GM23248 (cell line): ENCODE data around the gene PTPRS. TPM values are rescaled to one million over a fixed set of nuclear protein-coding genes. Genes with fewer than 3 reads are reported as not detected.

Source experiments
- DNase-seq: peaks from one replicate; pipeline ENCODE4 v3.0.0-alpha.2; 2015
- H2AFZ ChIP-seq: fragments of 200-600 bp; sonication (generic); 2 replicates; pipeline ENCODE4 v1.6.1; 2016; ENCODE audit warnings: antibody characterized with exemption
- H3F3A ChIP-seq: fragments of 200-600 bp; sonication (generic); 2 replicates; pipeline ENCODE4 v1.6.1; 2016; ENCODE audit warnings: mild to moderate bottlenecking, antibody characterized with exemption, mixed run types; ENCODE audit not compliant: insufficient read depth
- H3K27ac ChIP-seq: fragments of 200-600 bp; sonication (generic); 2 replicates; pipeline ENCODE4 v1.5.1; 2016; ENCODE audit warnings: mild to moderate bottlenecking
- H3K27me3 ChIP-seq: fragments of 200-600 bp; sonication (generic); replicated peaks from 2 replicates; pipeline ENCODE4 v1.6.1; 2016; ENCODE audit warnings: mild to moderate bottlenecking; ENCODE audit not compliant: insufficient read depth
- H3K36me3 ChIP-seq: fragments of 200-600 bp; sonication (generic); 2 replicates; pipeline ENCODE4 v1.6.1; 2016; ENCODE audit warnings: low read depth, mild to moderate bottlenecking
- H3K4me1 ChIP-seq: fragments of 200-600 bp; sonication (generic); 2 replicates; pipeline ENCODE4 v1.6.1; 2016; ENCODE audit warnings: mild to moderate bottlenecking; ENCODE audit not compliant: insufficient read depth
- H3K4me2 ChIP-seq: fragments of 200-600 bp; sonication (generic); one replicate; pipeline ENCODE4 v1.6.1; 2016; ENCODE audit warnings: mild to moderate bottlenecking; ENCODE audit not compliant: unreplicated experiment
- H3K4me3 ChIP-seq: fragments of 200-600 bp; sonication (generic); 2 replicates; pipeline ENCODE4 v1.5.1; 2016; ENCODE audit warnings: mild to moderate bottlenecking
- H3K79me2 ChIP-seq: fragments of 200-600 bp; sonication (generic); 2 replicates; pipeline ENCODE4 v1.6.1; 2016; ENCODE audit warnings: mild to moderate bottlenecking; ENCODE audit not compliant: insufficient read depth
- H3K9ac ChIP-seq: fragments of 200-600 bp; sonication (generic); 2 replicates; pipeline ENCODE4 v1.6.1; 2016; ENCODE audit warnings: mild to moderate bottlenecking
- H3K9me2 ChIP-seq: fragments of 200-600 bp; sonication (generic); 2 replicates; pipeline ENCODE4 v1.6.1; 2016; ENCODE audit warnings: mixed run types, mild to moderate bottlenecking, moderate library complexity; ENCODE audit not compliant: insufficient read depth
- H3K9me3 ChIP-seq: fragments of 200-600 bp; sonication (generic); one replicate; pipeline ENCODE4 v1.6.1; 2017; ENCODE audit warnings: low read depth
- H4K20me1 ChIP-seq: fragments of 200-600 bp; sonication (generic); 2 replicates; pipeline ENCODE4 v1.6.0; 2016; ENCODE audit not compliant: insufficient read depth
- EZH2 ChIP-seq: fragments of 200-600 bp; sonication (generic); IDR thresholded peaks from 2 replicates; pipeline ENCODE4 v1.6.1; 2018; ENCODE audit warnings: antibody characterized with exemption, mild to moderate bottlenecking; ENCODE audit not compliant: insufficient read depth, poor library complexity, severe bottlenecking
- EZH2phosphoT487 ChIP-seq: fragments of 200-600 bp; sonication (generic); IDR thresholded peaks from 2 replicates; pipeline ENCODE4 v1.6.1; 2018; ENCODE audit warnings: antibody characterized with exemption, moderate library complexity, mild to moderate bottlenecking, low read depth; ENCODE audit not compliant: insufficient read depth
- whole genome bisulfite sequencing, 2 experiments: methylation state at CpG; one replicate each; pipeline ENCODE4 v1.1.6; 2015 to 2017; ENCODE audit warnings: low lambda C conversion rate in 2 of 2, low coverage in 1 of 2; ENCODE audit errors: missing lambda C conversion rate in 2 of 2; 5-methylcytosine and 5-hydroxymethylcytosine counted together
- in situ Hi-C: fragments of 300-500 bp; cut with MboI; formaldehyde crosslinking; loops from 2 replicates; pipeline ENCODE4 v1.15.0; 2020
- polyA plus RNA-seq: library from polyadenylated mRNA; unstranded; fragments of >200 nt; fragmentation: Nextera tagmentation; extraction: Ambion mirVana; gene quantifications from 2 replicates; pipeline ENCODE4 v1.2.1, GENCODE V29; 2016
- total RNA-seq: library from RNA; depleted of rRNA; stranded (reverse); fragments of >200 nt; shearing (Covaris generic); gene quantifications from 2 replicates; pipeline ENCODE4 v1.2.3, GENCODE V29; 2014

PTPRS gene
- total and polyA plus RNA-seq, 2 experiments from 2014 or later: 20.2 to 196 TPM

GRCh38 chr19:5326545-5326944 lies 14.1 kb downstream of the PTPRS start:
- in situ Hi-C loops: no loop called here
- H3K27me3 ChIP-seq: no peaks in the 10 kb centered on the region
- 60 to 61% methylated on average over 9 of the region's 9 CpGs for WGBS, 2 experiments

GRCh38 chr19:5324947-5325346 lies 15.7 kb downstream of the PTPRS start:
- Histone ChIP-seq H3K9ac (no peak overlapping the region), H3K27ac (no peak overlapping the region), H4K20me1 (no peaks in the 10 kb centered on the region), H3K4me2 (no peak overlapping the region), H3K36me3 (no peaks in the 10 kb centered on the region), H3K79me2 (no peaks in the 10 kb centered on the region), H3K9me3 (no peaks in the 10 kb centered on the region), H3F3A (no peaks in the 10 kb centered on the region), H3K9me2 (no peaks in the 10 kb centered on the region), H3K27me3 (no peaks in the 10 kb centered on the region), H3K4me3 (no peak overlapping the region), H2AFZ (no peak overlapping the region), H3K4me1 (no peaks in the 10 kb centered on the region)
- no peak for TF ChIP-seq EZH2phosphoT487
- no peak for TF ChIP-seq EZH2
- no peak for DNase-seq
- WGBS, 2 experiments: 91 to 92% methylated on average over 3 of the region's 3 CpGs
- in situ Hi-C loops: no loop called here

More at GRCh38 chr19:5326545-5326944, 14.1 kb downstream of the PTPRS start:
- H3K9me2 ChIP-seq: no peaks in the 10 kb centered on the region
- H2AFZ ChIP-seq: no peak overlapping the region
- H3K4me1 ChIP-seq: no peaks in the 10 kb centered on the region
- TF ChIP-seq EZH2: no peak
- no peak overlapping the region for H3K27ac ChIP-seq
- no peaks in the 10 kb centered on the region for H3K79me2 ChIP-seq
- H3K4me3 ChIP-seq: no peak overlapping the region
- no peaks in the 10 kb centered on the region for H4K20me1 ChIP-seq
- no peaks in the 10 kb centered on the region for H3K9me3 ChIP-seq
- H3K4me2 ChIP-seq: no peak overlapping the region
- H3K9ac ChIP-seq: no peak overlapping the region
- no peaks in the 10 kb centered on the region for H3K36me3 ChIP-seq
- DNase-seq: no peak
- H3F3A ChIP-seq: no peaks in the 10 kb centered on the region

GRCh38 chr19:5323475-5323811 lies 17.2 kb downstream of the PTPRS start:
- no peaks in the 10 kb centered on the region for H3K36me3 ChIP-seq
- no peak overlapping the region for H2AFZ ChIP-seq
- H3K9me2 ChIP-seq: no peaks in the 10 kb centered on the region
- no peaks in the 10 kb centered on the region for H3F3A ChIP-seq
- no peak for TF ChIP-seq EZH2phosphoT487
- no peak for TF ChIP-seq EZH2
- DNase-seq: no peak
- H3K4me2 ChIP-seq: no peak overlapping the region
- H3K27ac ChIP-seq: no peak overlapping the region
- in situ Hi-C loops: no loop called here
- no peaks in the 10 kb centered on the region for H3K27me3 ChIP-seq
- no peak overlapping the region for H3K4me3 ChIP-seq
- no peaks in the 10 kb centered on the region for H3K4me1 ChIP-seq
- no peaks in the 10 kb centered on the region for H4K20me1 ChIP-seq
- H3K9me3 ChIP-seq: no peaks in the 10 kb centered on the region
- H3K9ac ChIP-seq: no peak overlapping the region
- 94 to 95% methylated on average over 6 to 7 of the region's 7 CpGs for WGBS, 2 experiments
- no peaks in the 10 kb centered on the region for H3K79me2 ChIP-seq

- H3K9me2 ChIP-seq: no peaks in the 10 kb centered on the region
- H3K4me3 ChIP-seq: no peak overlapping the region
- no peaks in the 10 kb centered on the region for H3K36me3 ChIP-seq
- H3K4me2 ChIP-seq: no peak overlapping the region
- in situ Hi-C loops: no loop called here
- no peaks in the 10 kb centered on the region for H3K27me3 ChIP-seq
- no peak overlapping the region for H2AFZ ChIP-seq
- no peaks in the 10 kb centered on the region for H3F3A ChIP-seq
- TF ChIP-seq EZH2phosphoT487 (no peak), EZH2 (no peak)
- no peaks in the 10 kb centered on the region for H3K9me3 ChIP-seq
- H3K79me2 ChIP-seq: no peaks in the 10 kb centered on the region
- H3K27ac ChIP-seq: no peak overlapping the region
- H3K4me1 ChIP-seq: no peaks in the 10 kb centered on the region
- no peak for DNase-seq
- H4K20me1 ChIP-seq: no peaks in the 10 kb centered on the region
- 74 to 75% methylated on average over 33 to 34 of the region's 34 CpGs for WGBS, 2 experiments
- no peak overlapping the region for H3K9ac ChIP-seq
Observed at GRCh38 chr19:5321851-5322681, 18.5 kb downstream of the PTPRS start.
